PFSK-1 (cell line): Measurements from ENCODE around the gene MGAT1.

Experiments
- REST ChIP-seq, 2 experiments: IDR thresholded peaks; 2 replicates each; pipeline versions ENCODE4 v1.6.1 to v1.8.0; 2011 to 2012; ENCODE audit warnings: low read depth in 2 of 2, low read length in 2 of 2, control low read depth in 1 of 2, inconsistent platforms in 1 of 2, mild to moderate bottlenecking in 1 of 2, moderate library complexity in 1 of 2; ENCODE audit not compliant: insufficient read depth in 1 of 2
- SIN3A ChIP-seq: IDR thresholded peaks from 2 replicates; pipeline ENCODE4 v1.6.1; 2012; ENCODE audit warnings: mild to moderate bottlenecking, low read length, moderate library complexity, borderline replicate concordance; ENCODE audit not compliant: insufficient read depth
- TAF1 ChIP-seq: IDR thresholded peaks from 2 replicates; pipeline ENCODE4 v1.6.1; 2012; ENCODE audit warnings: low read length, control low read depth, borderline replicate concordance; ENCODE audit not compliant: insufficient read depth

- TF ChIP-seq TAF1 = no peak
- TF ChIP-seq REST (IDR thresholded peaks at IDR 0.05; ENCODE audit: insufficient read depth in 1 of 2, low read depth in 2 of 2, low read length in 2 of 2) = no peak
- TF ChIP-seq SIN3A = no peak
Observed at GRCh38 chr5:180783340-180784052, 19.1 kb downstream of the MGAT1 start.
